ENCODE data around the gene ZNF503.

Gene ZNF503

DNA sequence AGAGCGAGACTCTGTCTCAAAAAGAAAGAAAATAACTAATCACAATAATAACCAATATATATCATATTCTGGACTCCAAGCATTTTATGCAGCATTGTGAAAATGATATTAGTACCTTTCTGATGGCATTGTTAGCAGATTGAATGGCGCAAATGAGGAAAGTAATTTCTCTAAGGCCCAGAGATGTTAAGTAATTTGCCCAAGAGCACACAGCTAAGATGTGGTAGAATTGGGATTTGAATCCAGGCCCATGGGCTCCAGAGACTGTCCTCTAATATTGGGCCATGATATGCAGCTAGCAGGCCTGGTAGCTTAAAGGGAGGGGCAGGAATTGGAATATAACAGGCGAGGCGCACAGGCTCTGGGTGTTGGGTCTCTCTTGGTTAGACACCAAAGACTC is 44.1 kb downstream of the ZNF503 start:
- Histone ChIP-seq H3K36me3 (ENCODE audit: control insufficient read depth in 1 of 2, insufficient read depth in 2 of 2, low read length in 2 of 2) (no peaks in the 10 kb centered on the region), H2BK120ac (ENCODE audit: insufficient read depth, low read length, poor library complexity) (no peak overlapping the region), H3K27ac (ENCODE audit: low read depth, low read length) (no peak overlapping the region), H3K4me2 (ENCODE audit: low read length) (no peak overlapping the region), H3K4me1 (ENCODE audit: control insufficient read depth in 1 of 2, insufficient read depth in 2 of 2, low read length in 2 of 2) (peaks cover 8 to 10% of the 10 kb centered on the region in 2 experiments), H3K79me1 (ENCODE audit: low read length) (no peaks in the 10 kb centered on the region), H3K23ac (ENCODE audit: low read length) (no peak overlapping the region), H3K9me3 (ENCODE audit: insufficient read depth, low read depth, low read length) (no peaks in the 10 kb centered on the region), H2AK5ac (ENCODE audit: low read length) (no peak overlapping the region), H3K18ac (ENCODE audit: low read length) (no peak overlapping the region), H4K12ac (ENCODE audit: low read depth, low read length) (no peak overlapping the region), H2BK12ac (ENCODE audit: low read length) (no peak overlapping the region), H3K4me3 (ENCODE audit: low read depth, low read length) (no peak overlapping the region), H3K14ac (ENCODE audit: low read length) (no peak overlapping the region), H4K91ac (ENCODE audit: low read depth, low read length) (no peak overlapping the region), H4K8ac (ENCODE audit: low read depth, low read length) (no peak overlapping the region), H2AFZ (ENCODE audit: insufficient read depth, low read length, poor library complexity) (no peak overlapping the region), H3K27me3 (ENCODE audit: insufficient read depth, low read length) (no peaks in the 10 kb centered on the region), H3K4ac (ENCODE audit: low read depth, low read length) (no peak overlapping the region), H3K9ac (ENCODE audit: low read length) (no peak overlapping the region), H3K79me2 (ENCODE audit: control insufficient read depth, insufficient read depth, low read length, poor library complexity) (no peaks in the 10 kb centered on the region), H2BK5ac (ENCODE audit: low read depth, low read length, poor library complexity) (no peak overlapping the region)
- no peak for DNase-seq
- no CpG with 5 or more reads among the region's 4 CpGs for WGBS (ENCODE audit: extremely low coverage, insufficient coverage, insufficient read length)

DNA sequence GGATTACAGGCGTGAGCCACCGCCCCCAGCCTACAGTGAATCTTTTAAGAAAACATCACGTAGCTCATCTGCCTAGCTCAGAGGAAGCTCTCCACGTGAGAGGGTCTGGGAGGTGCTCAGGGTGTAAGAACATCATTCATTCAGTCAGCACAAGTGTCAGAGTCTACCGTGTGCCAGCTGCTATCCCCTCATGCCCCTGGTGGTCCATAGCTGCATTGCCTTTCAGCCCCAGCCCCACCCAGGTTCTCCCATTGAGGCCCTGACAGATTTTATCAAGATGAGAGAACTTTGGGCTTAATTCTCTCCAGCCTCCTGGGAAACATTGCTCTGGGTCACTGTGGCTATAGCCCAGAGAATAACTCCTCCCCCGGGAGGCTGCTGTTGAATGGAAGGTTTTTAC is 45.1 kb downstream of the ZNF503 start:
- H3K79me2 ChIP-seq (ENCODE audit: control insufficient read depth, insufficient read depth, low read length, poor library complexity) = no peaks in the 10 kb centered on the region
- H3K14ac ChIP-seq (ENCODE audit: low read length) = no peak overlapping the region
- no peaks in the 10 kb centered on the region for H3K36me3 ChIP-seq (ENCODE audit: control insufficient read depth in 1 of 2, insufficient read depth in 2 of 2, low read length in 2 of 2)
- no peaks in the 10 kb centered on the region for H3K79me1 ChIP-seq (ENCODE audit: low read length)
- no peak overlapping the region for H2BK120ac ChIP-seq (ENCODE audit: insufficient read depth, low read length, poor library complexity)
- no peak overlapping the region for H3K9ac ChIP-seq (ENCODE audit: low read length)
- no peak overlapping the region for H4K91ac ChIP-seq (ENCODE audit: low read depth, low read length)
- H3K23ac ChIP-seq (ENCODE audit: low read length) = no peak overlapping the region
- no peak overlapping the region for H3K27ac ChIP-seq (ENCODE audit: low read depth, low read length)
- no peak overlapping the region for H3K4me2 ChIP-seq (ENCODE audit: low read length)
- DNase-seq = no peak
- H3K4ac ChIP-seq (ENCODE audit: low read depth, low read length) = no peak overlapping the region
- WGBS (ENCODE audit: extremely low coverage, insufficient coverage, insufficient read length) = no CpG with 5 or more reads among the region's 6 CpGs
- H3K4me3 ChIP-seq (ENCODE audit: low read depth, low read length) = no peak overlapping the region
- no peak overlapping the region for H2AFZ ChIP-seq (ENCODE audit: insufficient read depth, low read length, poor library complexity)
- no peak overlapping the region for H2BK12ac ChIP-seq (ENCODE audit: low read length)
- no peaks in the 10 kb centered on the region for H3K9me3 ChIP-seq (ENCODE audit: insufficient read depth, low read depth, low read length)
- no peak overlapping the region for H4K12ac ChIP-seq (ENCODE audit: low read depth, low read length)
- H3K27me3 ChIP-seq (ENCODE audit: insufficient read depth, low read length) = no peaks in the 10 kb centered on the region
- H3K4me1 ChIP-seq (ENCODE audit: control insufficient read depth in 1 of 2, insufficient read depth in 2 of 2, low read length in 2 of 2) = peaks cover 8 to 10% of the 10 kb centered on the region in 2 experiments
- H4K8ac ChIP-seq (ENCODE audit: low read depth, low read length) = no peak overlapping the region
- no peak overlapping the region for H2BK5ac ChIP-seq (ENCODE audit: low read depth, low read length, poor library complexity)
- H3K18ac ChIP-seq (ENCODE audit: low read length) = no peak overlapping the region
- H2AK5ac ChIP-seq (ENCODE audit: low read length) = no peak overlapping the region

DNA sequence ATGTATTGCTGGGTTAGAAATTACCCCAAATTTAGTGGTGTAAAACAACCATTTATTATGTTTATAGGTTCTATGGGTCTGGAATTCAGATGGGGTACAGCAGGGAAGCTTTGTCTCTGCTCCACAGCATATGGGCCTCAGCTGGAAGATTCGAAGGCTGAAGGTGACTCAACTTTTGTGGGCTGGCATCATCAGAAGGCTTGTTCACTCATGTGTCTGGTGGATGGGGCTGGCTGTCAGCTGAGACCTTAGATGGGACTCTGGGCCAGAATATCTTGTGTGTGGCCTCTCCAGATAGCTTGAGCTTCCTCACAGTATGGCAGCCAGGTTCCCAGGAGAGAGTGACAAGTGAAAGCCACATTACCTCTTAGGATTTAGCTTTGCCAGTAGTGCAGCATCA is 45.9 kb downstream of the ZNF503 start:
- Histone ChIP-seq H3K14ac (ENCODE audit: low read length) (no peak overlapping the region), H3K9me3 (ENCODE audit: insufficient read depth, low read depth, low read length) (no peaks in the 10 kb centered on the region), H3K4me1 (ENCODE audit: control insufficient read depth in 1 of 2, insufficient read depth in 2 of 2, low read length in 2 of 2) (peaks cover 8 to 10% of the 10 kb centered on the region in 2 experiments), H2BK120ac (ENCODE audit: insufficient read depth, low read length, poor library complexity) (no peak overlapping the region), H4K8ac (ENCODE audit: low read depth, low read length) (no peak overlapping the region), H2BK5ac (ENCODE audit: low read depth, low read length, poor library complexity) (no peak overlapping the region), H3K4me3 (ENCODE audit: low read depth, low read length) (no peak overlapping the region), H4K91ac (ENCODE audit: low read depth, low read length) (no peak overlapping the region), H3K36me3 (ENCODE audit: control insufficient read depth in 1 of 2, insufficient read depth in 2 of 2, low read length in 2 of 2) (no peaks in the 10 kb centered on the region), H3K4me2 (ENCODE audit: low read length) (no peak overlapping the region), H3K79me1 (ENCODE audit: low read length) (no peaks in the 10 kb centered on the region), H3K9ac (ENCODE audit: low read length) (no peak overlapping the region), H3K4ac (ENCODE audit: low read depth, low read length) (no peak overlapping the region), H3K27ac (ENCODE audit: low read depth, low read length) (no peak overlapping the region), H3K27me3 (ENCODE audit: insufficient read depth, low read length) (no peaks in the 10 kb centered on the region), H3K18ac (ENCODE audit: low read length) (no peak overlapping the region), H2BK12ac (ENCODE audit: low read length) (no peak overlapping the region), H3K79me2 (ENCODE audit: control insufficient read depth, insufficient read depth, low read length, poor library complexity) (no peaks in the 10 kb centered on the region), H3K23ac (ENCODE audit: low read length) (no peak overlapping the region), H4K12ac (ENCODE audit: low read depth, low read length) (no peak overlapping the region), H2AK5ac (ENCODE audit: low read length) (no peak overlapping the region), H2AFZ (ENCODE audit: insufficient read depth, low read length, poor library complexity) (no peak overlapping the region)
- no peak for DNase-seq
- no CpG with 5 or more reads among the region's 1 CpG for WGBS (ENCODE audit: extremely low coverage, insufficient coverage, insufficient read length)

DNA sequence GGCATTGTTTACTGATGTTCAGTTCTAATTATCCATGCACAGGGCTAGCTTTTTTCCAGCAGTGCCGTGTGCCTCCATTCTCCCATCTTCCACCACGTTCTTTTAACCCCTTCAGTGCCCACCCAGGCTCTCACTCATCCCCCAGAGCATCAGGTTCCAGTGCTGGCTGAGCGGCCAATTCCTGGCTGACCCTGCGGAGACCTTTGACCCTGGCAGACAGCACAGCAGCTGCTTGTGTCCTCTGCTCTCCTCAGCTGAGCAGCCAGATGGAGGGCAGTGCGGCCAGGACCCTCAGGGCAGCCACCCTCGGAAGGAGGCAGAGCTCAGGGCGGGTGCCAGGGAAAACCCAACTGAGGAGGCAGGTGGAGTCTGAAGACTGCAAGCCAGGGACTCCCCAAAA is 48.4 kb downstream of the ZNF503 start:
- Histone ChIP-seq H3K27me3 (ENCODE audit: insufficient read depth, low read length) (no peaks in the 10 kb centered on the region), H2BK12ac (ENCODE audit: low read length) (no peak overlapping the region), H4K12ac (ENCODE audit: low read depth, low read length) (no peak overlapping the region), H2BK5ac (ENCODE audit: low read depth, low read length, poor library complexity) (no peak overlapping the region), H3K23ac (ENCODE audit: low read length) (no peak overlapping the region), H3K4me1 (ENCODE audit: control insufficient read depth in 1 of 2, insufficient read depth in 2 of 2, low read length in 2 of 2) (no peaks in the 10 kb centered on the region), H4K8ac (ENCODE audit: low read depth, low read length) (no peak overlapping the region), H3K9me3 (ENCODE audit: insufficient read depth, low read depth, low read length) (no peaks in the 10 kb centered on the region), H3K79me2 (ENCODE audit: control insufficient read depth, insufficient read depth, low read length, poor library complexity) (no peaks in the 10 kb centered on the region), H3K27ac (ENCODE audit: low read depth, low read length) (no peak overlapping the region), H4K91ac (ENCODE audit: low read depth, low read length) (no peak overlapping the region), H3K4ac (ENCODE audit: low read depth, low read length) (no peak overlapping the region), H2AK5ac (ENCODE audit: low read length) (no peak overlapping the region), H3K79me1 (ENCODE audit: low read length) (no peaks in the 10 kb centered on the region), H3K18ac (ENCODE audit: low read length) (no peak overlapping the region), H3K4me2 (ENCODE audit: low read length) (no peak overlapping the region), H3K9ac (ENCODE audit: low read length) (no peak overlapping the region), H2AFZ (ENCODE audit: insufficient read depth, low read length, poor library complexity) (no peak overlapping the region), H2BK120ac (ENCODE audit: insufficient read depth, low read length, poor library complexity) (no peak overlapping the region), H3K36me3 (ENCODE audit: control insufficient read depth in 1 of 2, insufficient read depth in 2 of 2, low read length in 2 of 2) (no peaks in the 10 kb centered on the region), H3K4me3 (ENCODE audit: low read depth, low read length) (no peak overlapping the region), H3K14ac (ENCODE audit: low read length) (no peak overlapping the region)
- no peak for DNase-seq
- no CpG with 5 or more reads among the region's 7 CpGs for WGBS (ENCODE audit: extremely low coverage, insufficient coverage, insufficient read length)
